RPMI7951 (cell line): ENCODE measurements around the gene CPLANE2. TPM values are rescaled to one million over a fixed set of nuclear protein-coding genes. Genes with fewer than 3 reads are reported as not detected.
"Not testable (repeated sequence)": the region's sequence is repeated elsewhere in the genome, so short reads cannot be mapped to it uniquely, and the experiment has no call there.

Experiments used
- DNase-seq: peaks from one replicate; pipeline ENCODE4 v3.0.0-alpha.2; 2012; ENCODE audit warnings: low read depth
- total RNA-seq: library from RNA; depleted of rRNA; stranded (reverse); fragments of >200 nt; shearing (Covaris generic); gene quantifications from 2 replicates; pipeline ENCODE4 v1.2.3, GENCODE V29; 2014; rRNA removed

The CPLANE2 gene, protein sequence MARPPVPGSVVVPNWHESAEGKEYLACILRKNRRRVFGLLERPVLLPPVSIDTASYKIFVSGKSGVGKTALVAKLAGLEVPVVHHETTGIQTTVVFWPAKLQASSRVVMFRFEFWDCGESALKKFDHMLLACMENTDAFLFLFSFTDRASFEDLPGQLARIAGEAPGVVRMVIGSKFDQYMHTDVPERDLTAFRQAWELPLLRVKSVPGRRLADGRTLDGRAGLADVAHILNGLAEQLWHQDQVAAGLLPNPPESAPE
- 2.4 and 6.5 TPM in 2 replicates for total RNA-seq

DNA sequence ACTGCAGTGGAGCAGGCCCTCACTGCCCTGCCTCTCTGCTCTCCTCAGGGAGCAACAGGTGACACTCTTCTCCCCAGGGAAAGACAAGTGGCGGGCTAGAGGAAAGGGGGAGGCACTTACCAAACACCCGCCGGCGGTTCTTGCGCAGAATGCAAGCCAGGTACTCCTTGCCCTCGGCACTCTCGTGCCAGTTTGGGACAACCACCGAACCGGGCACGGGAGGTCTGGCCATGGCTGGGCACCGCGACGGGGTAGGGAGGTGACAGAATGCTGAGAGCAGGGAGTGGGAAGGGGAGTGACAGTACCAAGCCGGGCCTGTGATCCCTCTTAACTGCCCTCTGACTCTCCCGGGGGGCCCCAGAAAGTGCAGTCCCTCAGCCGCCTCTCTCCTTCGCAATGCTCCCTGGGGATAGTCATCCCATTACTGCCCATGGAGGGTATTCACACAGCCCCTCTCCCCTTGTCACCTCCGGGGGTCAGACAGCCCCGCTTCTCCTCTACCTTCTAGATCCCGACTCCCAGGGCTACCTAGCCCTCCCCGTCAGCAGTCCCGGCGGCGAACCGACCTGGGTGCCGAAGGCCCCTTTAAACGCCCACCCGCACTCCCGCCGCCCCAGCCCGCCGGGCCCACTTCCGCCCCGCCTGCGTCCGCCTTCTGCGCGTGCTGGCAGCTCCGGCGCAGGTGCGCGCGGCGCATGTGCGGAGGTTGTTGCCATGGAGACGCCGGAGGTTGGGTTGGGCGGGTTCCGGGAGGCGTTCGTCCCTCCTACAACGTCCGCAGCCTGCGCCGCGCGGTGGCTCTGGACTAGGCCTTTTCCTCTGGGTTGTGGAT, at the start of gene CPLANE2:
TSS of gene CPLANE2 (minus strand) at position 673 of the 832 bp plus-strand sequence. CDS start at position 232, 441 bp downstream.
- DNase-seq, result peak; percentile 90

DNA sequence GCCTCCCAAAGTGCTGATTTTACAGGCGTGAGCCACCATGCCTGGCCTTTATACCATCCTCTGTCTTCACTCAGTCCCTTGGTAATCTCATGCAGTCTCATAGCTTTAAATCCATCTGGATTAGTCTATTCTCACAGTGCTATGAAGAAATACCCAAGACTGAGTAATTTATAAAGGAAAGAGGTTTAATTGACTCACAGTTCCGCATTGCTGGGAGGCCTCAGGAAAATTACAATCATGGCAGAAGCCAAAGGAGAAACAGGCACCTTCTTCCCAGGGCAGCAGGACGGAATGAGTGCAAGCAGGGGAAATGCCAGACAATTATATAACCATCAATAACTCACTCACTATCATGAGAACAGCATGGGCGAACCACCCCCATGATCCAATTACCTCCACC, 49.1 kb upstream of the CPLANE2 start:
- no peak for DNase-seq

DNA sequence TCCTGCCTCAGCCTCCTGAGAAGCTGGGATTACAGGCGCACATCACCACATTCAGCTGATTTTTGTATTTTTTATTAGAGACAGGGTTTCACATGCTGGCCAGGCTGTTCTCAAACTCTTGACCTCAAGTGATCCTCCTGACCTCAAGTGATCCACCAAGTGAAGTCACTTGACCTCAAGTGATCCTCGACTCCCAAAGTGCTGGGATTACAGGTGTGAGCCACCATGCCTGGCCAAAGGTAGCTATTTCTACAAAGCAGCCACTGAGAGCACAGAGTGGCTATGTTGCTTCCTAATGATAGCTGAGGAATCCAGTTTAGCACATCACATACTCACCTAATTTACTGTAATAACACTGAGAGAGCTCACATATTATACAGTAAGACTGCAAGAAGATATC, 44.8 kb upstream of the CPLANE2 start:
- no peak for DNase-seq

DNA sequence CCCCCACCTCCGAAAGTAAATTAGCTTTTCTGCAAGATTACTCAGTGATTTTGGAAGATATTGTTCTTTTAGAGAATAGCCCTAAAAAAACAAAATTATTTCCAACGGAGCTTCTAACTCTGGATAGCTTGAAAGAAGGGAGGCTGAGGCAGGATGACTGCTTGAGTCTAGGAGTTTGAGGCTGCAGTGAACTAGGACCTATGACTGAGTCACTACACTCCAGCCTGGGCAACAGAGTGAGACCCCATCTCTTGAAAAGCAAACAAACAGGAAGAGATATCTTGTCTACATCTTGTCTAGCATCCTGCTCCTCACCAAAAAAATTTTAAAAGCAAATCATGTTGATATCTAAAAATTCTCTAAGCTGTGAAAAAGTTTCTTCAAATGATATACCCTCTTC, 42.2 kb upstream of the CPLANE2 start:
- no peak for DNase-seq

DNA sequence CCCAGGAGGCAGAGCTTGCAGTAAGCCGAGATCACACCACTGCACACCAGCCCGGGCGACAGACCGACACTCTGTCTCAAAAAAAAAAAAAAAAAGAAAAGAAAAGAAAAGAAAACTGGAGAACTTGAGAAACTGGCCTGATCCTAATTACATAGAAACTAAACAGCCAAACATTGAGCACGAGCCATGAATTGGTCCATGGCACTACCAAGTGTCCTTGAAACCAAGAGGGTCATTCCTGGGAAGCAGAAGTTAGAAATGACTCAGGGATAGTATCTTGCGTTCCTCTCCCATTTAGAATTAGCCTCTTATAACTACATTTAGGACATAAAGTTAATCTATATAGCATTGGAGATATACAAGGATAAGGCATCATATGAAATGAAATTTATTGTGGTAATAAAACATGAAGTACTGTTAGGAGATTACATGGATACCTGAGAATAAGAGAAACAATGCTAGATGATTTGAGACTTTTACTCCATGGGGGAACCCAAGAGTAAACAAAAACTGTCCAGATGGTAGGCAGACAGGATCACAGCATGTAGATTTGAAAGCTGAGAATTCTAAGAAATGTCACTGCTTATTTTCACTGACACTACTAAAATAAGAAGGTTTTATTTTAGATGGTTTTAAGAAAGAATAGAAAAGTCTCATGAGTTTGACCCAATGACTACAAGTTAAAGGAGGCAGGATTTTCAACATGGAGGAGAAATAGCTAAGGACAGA, 39.5 kb upstream of the CPLANE2 start:
- DNase-seq, result no peak

DNA sequence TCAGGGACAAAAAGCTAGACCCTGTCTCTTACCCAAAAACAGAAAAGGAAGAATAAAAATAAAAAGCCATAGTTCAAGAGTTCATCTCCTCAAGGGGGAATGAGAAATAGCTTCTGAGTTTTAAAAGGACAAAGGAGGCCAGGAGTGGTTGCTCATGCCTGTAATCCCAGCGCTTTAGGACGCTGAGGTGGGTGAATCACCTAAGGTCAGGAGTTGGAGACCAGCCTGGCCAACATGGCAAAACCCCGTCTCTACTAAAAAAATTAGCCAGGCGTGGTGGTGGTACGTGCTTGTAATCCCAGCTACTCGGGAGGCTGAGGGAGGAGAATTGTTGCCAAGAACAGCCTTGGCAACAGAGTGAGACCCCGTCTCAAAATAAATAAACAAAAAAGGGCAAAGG, 38.6 kb upstream of the CPLANE2 start:
- DNase-seq, result no peak

DNA sequence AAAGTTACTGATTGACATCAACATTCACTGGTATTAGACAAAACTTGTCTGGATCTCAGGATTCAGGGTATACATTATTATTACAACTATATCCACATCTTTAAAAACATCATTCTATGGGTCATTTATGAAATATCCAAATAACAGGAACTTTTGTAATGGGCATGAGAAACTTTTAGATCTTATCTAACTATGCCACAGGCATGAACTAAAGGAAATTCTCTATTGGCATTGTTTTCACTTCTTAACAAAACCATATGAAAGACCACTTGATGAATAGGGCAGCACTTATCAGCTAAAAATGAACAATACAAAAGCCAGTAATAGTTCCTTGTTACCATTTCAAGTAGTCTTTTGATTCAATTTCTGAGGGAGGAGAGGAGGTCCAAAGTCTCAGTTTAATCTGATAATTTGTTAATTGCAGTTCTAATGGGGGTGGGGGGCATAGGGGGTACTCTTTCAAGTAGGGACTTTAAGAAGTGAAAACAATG, 30.8 kb upstream of the CPLANE2 start:
- DNase-seq, result no peak

DNA sequence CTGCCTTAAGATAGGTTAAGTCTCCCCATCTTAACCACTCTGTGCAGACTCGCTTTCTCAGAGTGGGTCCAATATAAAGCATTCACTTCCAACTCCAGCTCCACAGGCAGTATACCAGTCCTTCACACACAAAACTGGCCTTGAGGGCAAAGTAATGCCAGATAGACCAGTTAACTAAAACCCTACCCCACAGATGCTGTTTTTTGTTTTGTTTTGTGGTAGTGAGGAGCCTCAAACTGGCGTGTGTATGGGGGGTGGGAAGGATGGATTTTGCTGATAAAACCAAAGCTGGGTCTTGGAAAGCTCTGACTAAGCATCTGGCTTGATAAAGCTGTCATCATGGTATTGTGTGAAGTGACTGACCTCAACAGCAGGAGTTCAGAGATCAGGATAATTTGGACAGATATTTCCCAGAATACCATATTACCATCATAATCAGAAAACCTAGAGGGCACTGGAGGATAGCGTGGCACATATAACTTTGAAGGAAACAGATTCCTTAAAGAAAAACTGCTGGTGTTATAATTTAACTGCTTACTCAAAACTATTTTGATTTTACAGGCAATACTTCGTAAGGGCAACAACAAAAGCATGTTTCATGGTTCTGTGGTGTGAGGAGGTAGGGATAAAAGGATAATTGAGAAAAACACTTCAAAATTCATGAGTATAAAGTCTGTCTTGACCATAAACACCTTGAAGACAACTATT, 29.6 kb upstream of the CPLANE2 start:
- DNase-seq, result no peak

DNA sequence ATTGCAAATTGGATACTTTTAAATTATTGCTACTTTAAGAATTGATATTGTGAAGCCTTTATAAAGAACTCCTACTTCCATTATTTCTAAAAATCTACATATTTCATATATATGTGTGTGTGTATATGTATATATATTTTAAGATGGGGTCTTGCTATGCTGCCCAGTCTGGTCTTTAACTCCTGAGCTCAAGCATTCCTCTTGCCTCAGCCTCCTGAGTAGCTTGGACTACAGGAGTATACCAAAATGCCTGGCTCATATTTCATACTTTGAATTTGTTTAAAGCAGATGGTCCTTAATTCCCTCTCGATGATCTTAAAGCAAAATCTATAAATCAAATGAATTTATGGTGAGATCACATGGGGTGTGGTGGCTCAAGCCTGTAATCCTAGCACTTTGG, 25.1 kb upstream of the CPLANE2 start:
- DNase-seq, result no peak

DNA sequence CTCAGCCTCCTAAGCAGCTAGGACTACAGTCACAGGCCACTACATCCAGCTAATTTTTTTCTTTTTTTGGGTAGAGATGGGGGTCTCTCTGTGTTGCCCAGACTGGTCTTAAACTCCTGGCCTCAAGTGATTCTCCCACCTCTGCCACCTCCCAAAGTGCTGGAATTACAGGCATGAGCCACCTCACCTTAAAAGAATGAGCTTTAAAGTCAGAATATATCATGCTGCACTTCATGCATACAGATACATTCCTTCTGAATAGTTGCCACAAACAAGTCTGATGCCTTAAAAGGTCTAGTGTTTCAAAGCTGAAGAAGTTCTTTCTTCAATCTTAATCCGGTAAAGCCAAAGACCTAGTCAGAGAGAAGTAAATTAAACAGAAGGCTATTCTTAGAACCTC, 23.8 kb upstream of the CPLANE2 start:
- DNase-seq, result no peak

DNA sequence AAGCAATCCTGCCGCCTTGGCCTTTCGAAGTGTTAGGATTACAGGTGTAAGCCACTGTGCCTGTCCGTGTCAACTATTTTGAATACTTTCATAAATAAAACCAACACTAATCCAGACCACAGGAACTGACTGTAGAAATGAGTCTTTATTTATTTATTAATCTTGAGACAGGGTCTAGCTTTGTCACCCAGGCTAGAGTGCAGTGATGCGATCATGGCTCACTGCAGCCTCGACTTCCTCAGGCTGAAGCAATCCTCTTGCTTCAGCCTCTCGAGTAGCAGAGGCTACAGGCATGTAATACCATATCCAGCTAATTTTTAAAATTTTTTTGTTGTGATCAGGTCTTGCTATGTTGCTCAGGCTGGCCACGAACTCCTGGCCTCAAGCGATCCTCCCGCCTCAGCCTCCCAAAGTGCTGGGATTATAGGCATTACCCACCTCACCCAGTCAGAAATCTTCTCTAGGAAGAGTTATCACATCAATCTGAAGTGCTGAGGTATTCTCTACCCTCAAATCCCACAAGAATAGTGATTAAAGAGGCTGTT, 21.7 kb upstream of the CPLANE2 start:
- no peak for DNase-seq

DNA sequence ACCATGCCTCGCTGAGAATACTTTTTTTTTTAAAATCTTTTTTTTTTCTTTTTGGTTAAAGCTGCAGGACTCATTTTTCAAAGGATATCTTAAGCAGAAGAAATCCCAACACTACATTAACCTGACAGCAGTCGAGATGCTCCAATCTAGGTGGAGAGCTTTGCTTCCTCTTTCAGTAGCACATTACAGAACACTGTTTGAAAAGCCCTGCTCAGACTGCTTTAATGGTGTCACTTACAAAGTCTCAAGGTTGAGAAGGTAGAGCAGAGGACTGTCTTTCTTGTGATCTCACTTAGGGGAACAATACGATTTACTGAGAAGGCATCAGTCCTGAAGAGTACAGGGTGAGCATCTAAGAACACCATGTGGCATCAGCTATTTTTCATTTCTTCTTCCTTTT, 21.0 kb upstream of the CPLANE2 start:
- DNase-seq, result no peak

DNA sequence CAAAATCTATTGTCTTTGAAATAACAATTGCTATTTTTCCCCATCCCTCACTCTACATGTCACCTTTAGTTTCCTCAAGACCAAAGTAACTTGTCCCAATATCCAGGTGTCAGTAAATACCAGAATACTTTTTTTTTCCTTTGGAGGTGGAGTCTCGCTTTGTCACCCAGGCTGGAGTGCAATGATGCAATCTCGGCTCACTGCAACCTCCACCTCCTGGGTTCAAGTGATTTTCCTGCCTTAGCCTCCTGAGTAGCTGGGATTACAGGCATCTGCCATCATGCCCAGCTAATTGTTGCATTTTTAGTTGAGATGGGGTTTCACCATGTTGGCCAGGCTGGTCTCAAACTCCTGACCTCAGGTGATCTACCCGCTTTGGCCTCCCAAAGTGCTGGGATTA, 20.6 kb upstream of the CPLANE2 start:
- DNase-seq, result not testable (repeated sequence)

DNA sequence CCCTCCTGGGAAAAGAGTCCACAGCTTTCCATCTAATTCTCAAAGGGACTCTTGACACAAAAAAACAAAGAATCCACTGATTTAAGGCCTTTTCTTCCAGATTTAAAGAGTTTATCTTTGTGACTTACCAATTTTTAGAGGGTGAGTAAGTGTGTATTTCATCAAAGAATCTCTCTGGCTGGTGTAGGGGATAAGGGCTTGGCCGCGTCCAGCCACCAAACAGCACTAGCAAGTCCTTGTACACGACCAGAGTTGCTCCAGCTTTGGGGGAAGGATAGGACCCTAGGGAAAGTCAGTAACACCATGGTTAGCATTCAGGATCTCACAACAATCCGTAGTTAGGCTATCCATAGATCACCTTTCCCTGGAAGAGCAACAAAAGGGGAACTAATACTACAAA, 19.5 kb upstream of the CPLANE2 start:
- no peak for DNase-seq

DNA sequence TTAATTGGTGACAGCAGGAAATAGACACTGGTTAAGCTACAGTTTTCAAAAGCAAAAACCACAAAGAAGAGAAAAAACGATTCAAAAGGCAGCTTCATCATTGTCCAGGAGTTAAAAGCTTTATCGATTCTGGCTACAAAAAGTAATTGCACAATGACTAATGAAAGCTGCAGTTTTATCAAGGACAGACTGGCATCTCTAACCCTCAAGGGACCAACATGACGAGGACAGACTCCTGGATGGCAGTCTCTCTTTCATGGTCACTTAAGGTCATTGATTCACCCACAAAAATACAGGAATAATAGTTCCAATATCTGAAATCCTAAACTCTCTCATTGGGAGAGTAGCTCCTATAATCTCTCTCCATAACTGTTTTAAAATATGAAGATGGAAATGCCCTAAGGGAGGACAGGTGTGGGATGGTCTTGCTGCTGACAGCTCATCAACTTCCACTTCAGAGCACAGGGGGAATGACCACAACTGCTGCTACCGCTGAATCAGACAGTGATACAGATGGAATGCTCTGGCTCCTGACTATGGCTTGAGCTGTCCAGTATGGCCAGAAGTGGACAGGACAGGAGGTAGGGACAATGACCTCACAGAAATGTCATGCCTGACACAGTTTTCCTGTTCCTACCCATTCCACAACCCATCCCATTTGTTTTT, 17.4 kb upstream of the CPLANE2 start:
- DNase-seq, result peak; percentile 72

DNA sequence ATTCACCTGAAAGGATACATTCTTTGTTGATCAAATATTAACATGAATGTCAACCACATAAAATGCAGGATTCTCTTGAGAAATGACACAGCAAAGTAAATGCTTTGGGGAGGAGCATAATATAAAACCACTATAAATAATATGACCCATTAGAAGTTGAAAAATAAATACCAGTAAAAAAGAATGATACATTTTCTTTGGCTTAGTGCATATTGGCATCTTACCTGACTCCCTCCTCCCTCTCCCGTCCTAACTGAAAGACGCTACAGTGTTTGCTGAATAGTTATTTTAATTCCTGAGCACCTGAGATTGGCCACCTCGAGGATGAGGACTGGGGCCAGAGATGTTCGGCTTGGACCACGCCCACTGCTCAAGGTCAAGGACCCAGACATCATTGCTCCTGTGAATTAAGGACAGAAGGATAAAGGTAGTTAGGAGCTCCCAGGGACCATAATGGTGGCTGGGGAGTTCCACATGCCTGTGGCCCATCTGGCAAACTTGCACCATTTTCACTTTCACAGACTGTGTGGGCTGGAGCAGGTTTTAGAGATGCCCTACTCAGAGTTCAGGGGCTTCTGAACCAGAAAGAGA, 16.4 kb upstream of the CPLANE2 start:
- no peak for DNase-seq

DNA sequence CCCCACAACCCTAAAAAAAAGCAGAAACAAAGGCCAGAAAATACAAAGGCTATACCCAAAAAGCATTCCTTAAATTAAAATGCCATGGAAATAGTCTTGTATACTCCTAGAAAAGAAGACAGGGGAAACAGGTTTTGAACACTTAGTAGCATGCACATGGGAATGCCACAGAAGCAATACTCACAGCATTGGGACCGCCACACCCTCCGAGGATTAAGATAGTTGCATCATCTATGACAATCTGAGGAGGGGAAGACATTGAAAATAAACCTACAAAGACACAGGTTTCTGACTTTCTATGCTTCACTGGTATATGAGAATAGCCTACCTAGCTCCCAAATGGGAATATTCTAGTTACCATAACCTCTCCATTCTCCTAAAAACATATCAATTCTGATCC, 15.9 kb upstream of the CPLANE2 start:
- no peak for DNase-seq

DNA sequence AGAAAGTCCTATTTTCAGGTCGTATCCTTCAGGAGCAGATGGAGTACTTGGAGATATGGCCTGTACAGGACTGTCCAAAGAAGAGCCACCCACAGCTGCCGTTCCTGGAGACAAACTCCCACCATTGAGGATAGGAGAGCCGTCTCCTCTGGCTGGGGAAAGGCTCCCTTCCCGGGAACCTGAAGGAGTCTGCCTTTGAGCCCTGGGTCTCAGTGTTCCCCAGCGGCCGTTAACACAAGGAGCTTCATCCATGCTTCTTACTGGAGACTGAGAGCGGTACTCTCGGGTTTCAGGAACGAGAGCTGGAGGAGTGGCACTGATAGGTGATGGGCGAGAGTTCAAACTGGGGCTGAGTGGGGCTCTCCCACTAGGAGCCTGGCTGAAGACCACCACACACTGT, 14.4 kb upstream of the CPLANE2 start:
- no peak for DNase-seq

DNA sequence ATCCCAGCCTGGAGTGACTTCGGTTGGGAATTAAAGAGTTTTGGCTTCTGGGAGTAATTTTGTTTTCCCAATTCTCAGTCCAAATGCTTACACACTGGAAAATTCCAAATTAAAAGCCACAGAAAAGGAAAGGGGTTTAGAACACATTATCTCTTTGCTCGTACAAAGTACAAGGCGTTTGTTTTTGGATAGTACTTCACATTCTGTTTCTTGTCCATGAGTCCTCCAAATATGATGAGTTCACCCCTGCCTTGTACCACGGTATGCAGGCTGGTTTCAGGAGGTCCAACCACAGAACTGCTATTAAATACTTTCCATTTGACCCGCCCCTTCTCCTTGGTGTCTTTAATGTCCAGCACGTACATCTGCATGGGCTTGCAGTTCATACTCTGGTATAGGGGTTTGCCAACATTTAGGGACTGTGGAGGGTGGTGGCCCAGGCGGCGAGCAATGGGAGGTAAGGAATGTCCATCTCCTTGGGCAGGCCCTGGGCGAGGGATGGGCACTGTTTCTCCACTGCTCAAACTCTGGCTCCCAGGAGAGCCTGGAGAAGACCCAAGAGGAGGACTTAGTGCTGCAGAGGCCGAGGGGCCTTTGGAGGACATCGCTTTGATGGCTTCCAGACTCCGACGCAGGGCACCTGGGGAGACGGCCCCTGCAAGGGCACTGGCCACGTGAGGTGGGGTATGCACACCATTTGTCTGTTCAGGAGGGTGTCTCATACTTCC, 13.7 kb upstream of the CPLANE2 start:
- peak; percentile 40 for DNase-seq
